ENCODE measurements around the gene ITPRIP.

The ITPRIP gene

DNA sequence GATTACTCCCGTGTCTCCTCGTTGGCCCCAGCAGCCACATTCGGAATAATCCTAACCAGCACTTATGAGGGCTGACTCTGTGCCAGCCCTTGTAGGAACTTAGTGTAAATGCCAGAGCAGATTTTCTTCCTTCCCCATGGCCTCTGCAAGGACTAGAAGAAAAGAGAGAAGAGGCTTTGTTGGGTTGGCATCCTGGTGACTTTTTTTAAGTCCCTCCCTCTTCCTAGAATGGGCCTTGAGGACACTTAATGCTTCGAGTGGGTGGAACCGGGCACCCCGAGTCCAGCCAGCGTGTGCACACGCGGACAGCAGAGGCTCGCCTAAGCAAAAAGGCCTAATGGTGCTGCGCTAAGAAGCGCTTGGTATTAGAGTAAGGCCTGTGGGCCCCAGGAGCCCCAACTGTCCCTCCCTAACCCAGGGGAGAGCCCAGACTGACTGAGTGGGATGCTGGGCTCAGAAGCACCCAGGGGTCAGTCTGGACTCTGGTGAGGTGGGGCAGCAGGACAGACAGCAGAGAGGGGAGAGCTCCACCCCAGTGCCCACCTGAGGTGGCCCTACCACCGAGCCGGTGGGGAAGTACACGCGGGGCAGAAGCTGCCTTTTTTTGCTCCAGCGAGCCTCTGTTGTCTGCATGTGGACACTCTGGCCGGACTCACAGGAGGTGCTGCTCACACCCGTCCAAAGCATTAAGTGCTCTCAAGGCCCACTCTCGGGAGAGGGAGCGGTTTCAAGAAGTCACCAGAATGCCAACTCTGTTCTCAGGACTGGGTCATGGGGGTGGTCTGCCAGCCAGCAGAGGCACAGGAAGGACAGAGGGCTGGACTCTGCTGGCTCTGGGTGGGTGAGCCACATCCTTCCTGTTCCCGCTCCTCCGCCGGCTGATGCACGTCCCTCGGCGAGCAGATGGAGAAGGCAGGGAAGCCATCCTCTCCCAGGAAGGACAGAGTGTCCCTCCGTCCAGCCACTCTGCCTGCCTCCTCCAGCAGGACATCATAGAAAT is 12.5 kb downstream of the ITPRIP start:
- DNase-seq: peak in 4 of 51 donors; percentile 14 to 42 (median 25)

DNA sequence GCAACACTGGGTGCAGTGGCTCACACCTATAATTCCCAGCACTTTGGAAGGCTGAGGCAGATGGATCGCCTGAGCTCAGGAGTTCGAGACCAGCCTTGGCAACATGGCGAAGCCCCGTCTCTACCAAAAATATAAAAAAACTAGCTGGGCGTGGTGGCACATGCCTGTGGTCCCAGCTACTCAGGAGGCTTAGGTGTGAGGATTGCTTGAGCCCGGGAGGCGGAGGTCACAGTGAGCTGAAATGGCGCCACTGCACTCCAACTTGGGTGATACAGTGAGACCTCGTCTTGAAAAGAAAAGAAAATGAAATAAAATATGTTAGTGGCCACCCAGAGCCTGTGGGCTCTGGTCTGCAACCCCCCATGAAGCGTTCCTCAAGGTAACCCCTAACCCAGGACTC is 13.3 kb downstream of the ITPRIP start:
- no peak for DNase-seq

DNA sequence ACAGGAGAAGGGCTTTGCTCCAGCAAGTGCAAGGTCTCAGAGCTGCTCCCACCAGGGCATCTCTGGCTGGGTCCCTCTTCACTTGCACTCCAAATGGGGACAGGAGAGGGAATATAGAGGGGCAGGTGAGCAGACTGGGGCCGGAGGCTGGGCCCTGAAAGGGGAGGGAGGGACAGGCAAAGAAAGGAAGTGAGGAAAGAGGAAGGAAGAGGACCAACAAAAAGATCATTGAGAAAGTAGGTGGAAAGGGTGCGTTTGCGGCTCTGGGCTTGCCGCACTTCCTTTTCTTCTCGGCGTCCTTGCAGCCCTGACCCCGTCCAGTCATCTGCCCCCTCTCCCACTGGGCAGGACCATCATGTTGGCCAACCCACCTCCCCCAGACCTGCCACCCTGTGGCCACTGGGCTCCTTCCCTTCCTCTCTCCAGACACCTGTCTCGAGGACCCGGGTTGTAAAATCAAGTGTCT is 14.0 kb downstream of the ITPRIP start:
- peak in 1 of 51 donors; percentile 11 for DNase-seq

DNA sequence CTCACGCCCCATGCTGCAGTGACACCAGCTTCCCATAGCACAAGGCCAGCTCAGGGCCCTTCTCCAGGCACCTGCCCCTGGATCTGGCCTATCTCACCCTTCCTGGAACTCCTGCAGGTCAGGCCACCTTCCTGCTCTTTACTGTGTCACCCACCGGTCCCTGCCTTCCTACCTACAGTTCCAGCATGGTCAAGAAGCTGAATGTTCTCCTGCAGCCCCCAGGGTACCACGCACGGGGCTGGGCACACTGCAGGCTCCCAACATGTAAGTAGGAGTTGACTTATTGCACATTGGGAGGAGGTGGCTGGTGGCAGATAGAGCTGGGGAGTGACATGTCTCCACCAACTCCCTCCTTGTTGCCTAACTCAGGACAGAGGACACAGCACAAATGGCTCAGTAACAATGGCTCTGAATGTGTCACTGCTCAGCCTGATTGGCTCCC is 14.5 kb downstream of the ITPRIP start:
- no peak for DNase-seq

DNA sequence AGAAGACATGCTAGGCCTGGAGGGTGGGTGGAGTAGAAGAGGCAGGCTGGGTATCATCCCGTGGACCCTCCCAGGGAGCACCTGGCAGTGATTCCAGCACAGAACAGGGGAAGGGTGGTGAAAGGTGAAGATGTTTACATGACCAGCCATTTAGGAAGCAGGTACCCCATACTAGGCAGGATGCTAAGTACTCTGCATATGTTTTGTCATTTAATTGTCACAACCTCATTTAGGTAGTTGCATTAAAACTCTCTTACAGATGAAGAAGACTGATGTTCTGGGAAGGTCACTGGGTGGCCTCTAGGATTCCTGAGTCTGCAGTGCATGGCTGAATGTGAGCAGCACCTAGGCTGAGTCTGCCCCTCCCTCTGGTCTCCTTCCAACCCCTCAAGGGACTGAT is 15.2 kb downstream of the ITPRIP start:
- no peak for DNase-seq

DNA sequence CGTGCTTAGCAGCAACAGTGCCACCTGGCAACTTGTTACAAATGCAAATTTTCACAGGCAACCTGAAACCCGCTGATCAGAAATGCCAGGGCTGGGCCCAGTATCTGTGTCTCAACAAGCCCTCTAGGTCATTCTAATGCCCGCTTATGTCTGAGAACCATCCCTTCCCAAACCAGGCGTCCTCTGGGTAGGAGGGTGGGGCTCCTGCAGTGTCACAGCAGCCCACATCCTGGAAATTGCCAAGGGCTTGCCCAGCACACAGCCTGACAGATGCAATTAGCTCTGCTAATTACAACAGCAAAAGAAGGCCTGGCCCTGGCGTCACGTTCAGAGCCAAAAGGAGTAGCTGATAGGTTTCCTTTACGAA is 15.9 kb downstream of the ITPRIP start:
- no peak for DNase-seq

DNA sequence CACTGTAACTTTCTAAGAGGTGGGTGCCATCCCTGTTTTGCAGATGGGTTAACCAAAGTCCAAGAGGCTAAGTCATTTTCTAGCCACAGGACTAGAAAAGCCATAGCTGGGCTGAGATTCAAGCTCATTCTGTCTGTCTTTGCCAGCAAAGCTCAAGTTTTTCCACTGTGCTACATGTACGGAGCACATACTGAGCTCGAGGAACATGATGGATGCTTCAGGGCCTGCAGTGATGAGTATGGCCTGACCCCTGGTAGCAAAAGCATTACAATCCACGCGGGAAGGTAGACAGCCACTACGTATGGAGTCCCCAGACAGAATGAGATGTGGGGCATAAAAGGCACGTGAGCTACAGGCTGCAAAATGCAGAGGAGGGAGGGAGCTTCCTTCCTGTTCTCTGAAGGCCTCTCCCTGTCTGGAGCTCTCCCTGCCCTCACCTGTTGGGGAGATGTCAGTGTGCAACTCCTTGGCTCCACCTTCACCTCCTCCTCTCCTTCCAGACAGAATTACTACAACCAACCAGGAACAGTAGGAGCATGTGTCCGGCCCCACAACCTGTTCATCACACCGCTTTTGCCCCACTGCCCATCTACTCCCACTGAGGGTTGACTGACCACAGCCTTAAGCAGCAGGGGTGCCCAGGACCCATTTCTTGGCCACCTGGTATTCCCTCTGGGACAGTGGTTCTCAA is 16.4 kb downstream of the ITPRIP start:
- DNase-seq: no peak

DNA sequence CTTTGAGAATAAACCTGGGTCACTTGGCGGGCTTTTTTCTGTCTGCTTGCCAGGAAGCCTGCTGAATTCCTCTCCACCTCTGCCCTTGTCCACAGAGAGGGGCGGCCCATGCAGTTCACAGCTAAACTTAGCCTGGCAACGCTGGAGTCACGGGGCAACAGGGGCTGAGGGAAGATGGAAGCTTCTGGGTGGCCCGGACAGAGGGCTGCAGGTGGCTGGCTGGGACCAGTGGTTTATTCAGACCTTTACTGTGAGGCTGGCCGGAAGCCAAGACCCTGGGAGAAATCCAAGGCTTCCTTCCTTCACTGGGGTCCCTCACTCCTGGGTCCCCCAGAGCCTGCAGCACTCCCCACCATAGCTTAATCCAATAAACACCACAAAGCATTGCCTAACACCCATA is 17.0 kb downstream of the ITPRIP start:
- no peak for DNase-seq

DNA sequence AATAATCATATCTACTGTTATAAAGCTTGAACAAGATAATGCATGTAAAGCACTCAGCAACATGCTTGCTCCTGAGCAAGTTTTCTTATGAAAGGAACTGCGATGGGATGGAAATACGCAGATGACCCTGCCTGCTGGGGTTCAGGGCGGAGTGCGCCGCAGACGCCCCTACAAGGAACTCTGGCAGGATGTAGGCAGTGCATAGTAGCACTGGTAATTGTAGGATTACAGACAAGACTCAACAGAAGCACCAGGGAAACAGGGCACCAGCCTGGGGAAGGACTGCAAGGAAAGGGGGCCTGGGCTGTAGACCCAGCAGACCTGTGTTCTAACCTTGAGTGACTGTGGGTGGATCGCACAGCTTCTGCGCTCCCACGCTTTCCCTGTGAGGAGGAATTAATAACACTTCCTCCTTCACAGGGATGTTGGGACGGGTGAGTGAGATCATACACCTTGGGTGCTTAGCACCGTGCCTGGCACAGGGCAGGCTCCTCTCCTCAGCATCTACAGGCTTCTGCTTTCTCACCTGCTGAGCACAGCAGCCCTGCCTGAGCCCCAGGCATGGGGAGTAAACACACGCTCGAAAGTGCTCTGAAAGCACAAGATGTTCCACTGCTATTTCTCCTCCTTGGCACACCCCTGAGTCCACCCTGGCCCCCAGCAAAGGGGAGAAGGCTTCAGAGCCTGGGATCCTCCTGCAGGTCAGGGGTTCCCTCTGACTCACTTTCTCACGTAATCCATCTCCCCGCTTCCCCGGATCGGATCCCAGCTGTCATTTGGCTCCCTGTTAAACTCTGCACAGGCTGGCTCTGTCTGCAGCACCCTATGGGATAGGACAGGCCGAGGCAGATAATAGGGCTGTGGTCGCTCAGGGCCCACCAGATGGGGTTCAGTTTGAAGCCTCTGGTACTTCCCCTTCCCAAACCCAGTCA is 19.2 kb downstream of the ITPRIP start:
- no peak for DNase-seq

DNA sequence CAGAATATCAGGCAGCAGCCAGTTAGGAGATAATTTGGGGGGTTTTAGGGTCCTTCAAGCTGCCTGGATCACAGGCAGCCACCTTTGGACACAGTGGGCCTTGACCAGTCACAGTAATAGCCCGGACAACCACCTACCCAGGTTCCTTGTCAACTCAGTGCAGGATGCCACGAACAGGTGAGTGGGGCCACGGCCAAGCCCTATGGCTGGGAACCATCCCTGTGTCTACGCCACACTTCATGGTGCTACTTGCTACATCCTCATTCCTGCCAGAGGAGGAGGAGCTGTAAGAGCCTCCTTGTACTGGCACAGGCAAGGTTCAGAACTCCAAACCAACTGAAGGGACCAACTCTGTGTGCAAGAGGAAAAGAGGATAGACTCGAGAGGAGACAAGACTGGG is 19.9 kb downstream of the ITPRIP start:
- no peak for DNase-seq

DNA sequence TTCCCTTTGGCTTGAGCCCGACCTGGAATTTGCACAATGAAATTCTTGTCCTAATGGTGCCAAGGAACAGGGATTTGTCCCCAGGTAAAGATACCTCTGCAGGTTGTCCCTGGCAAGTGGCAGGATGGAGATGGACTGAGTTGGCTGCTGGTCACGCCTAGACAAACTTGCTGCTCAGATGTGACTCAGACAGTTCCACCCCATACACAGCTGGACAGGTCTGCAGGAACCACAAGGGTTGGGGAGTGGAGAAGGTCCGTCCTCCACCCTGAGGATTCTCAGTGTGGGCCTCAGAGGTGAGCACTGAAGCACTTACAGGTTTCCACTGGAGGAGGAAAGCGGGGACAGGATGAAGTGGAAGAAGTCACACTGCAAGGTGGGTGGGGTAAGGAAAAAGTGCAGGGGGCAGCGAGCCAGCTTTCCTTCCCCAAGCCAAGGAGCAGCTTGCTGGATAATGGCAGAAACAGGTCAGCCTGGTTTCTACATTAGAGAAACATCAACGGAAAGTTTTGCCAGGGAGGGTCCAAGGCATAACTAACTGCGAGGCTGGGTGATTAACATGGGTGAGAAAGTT is 20.5 kb downstream of the ITPRIP start:
- no peak for DNase-seq

DNA sequence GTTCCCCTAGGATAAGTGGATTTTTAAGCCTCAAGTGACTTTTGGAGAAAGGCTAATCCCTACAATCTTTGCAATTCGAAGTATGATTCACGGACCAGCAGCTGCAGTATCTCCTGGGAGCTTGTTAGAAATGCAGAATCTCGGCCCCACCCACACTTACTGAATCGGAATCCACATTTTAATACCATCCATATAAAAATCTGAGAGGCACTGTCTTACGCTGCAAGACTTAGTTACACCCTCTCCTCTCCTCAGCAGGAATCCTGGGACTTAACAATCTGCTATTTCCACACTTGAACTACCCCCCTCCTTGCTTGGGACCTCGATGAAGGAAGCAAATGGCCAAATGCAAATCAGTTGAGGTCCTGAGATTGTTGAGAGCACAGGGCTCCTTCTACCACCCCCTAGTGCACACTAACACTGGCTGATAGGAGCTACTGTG is 21.0 kb downstream of the ITPRIP start:
- DNase-seq: no peak

DNA sequence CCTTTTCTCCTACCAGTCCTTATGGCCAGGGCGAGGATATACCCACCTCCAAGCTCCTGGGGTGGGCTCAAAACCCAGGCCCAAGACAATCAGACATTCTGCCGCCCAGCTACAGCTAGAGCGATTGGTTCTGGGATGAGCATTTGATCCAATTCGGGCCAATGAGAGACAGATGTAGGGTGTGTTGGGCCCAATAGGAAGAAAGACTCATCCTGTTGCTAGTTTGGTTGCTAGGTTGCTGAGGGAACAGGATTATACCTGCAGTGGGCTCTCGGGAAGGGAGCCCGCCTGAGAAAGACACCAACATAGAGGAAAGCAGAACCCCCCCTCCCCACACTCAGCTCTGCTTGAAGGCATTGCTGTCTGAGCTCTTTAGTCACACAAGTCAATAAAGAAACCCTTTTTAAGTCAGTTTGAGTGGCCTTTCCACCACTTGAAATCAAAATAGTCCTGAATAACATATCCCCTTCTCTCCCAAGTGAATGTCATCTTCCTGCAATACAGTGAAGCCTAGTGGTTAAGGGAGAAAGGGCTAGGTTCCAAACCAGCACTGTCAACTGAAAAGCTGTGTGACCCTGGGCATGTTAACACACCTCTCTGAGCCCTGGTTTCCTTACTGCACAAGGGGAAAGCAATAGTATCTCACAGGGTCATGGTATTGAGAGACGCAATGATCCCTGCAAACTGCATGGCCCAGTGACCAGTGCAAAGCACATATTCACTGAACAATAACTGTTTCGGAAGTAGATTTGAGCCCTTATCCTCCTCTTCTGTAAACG is 21.8 kb downstream of the ITPRIP start:
- no peak for DNase-seq

DNA sequence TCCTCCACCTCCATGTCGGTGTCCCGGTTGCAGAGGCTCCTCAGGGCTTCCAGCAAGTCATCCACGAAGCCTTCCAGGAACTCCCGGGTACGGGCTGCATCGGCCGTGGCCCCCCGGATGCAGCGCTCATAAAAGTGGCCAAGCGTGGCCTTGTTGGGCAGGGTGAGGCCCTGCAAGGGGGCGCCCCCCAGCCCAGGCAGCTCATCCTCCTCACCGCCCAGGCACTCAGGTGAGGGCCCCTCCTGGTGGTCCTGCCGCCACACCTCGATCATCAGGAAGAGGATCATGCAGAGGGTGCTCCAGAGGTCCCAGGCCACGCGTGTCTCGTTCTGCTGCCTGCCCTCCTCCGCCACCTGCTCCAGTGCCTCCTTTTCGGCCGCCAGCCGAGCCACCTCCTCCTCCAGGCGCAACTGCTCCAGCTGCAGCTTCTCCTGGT is 22.8 kb downstream of the ITPRIP start:
- DNase-seq: no peak

DNA sequence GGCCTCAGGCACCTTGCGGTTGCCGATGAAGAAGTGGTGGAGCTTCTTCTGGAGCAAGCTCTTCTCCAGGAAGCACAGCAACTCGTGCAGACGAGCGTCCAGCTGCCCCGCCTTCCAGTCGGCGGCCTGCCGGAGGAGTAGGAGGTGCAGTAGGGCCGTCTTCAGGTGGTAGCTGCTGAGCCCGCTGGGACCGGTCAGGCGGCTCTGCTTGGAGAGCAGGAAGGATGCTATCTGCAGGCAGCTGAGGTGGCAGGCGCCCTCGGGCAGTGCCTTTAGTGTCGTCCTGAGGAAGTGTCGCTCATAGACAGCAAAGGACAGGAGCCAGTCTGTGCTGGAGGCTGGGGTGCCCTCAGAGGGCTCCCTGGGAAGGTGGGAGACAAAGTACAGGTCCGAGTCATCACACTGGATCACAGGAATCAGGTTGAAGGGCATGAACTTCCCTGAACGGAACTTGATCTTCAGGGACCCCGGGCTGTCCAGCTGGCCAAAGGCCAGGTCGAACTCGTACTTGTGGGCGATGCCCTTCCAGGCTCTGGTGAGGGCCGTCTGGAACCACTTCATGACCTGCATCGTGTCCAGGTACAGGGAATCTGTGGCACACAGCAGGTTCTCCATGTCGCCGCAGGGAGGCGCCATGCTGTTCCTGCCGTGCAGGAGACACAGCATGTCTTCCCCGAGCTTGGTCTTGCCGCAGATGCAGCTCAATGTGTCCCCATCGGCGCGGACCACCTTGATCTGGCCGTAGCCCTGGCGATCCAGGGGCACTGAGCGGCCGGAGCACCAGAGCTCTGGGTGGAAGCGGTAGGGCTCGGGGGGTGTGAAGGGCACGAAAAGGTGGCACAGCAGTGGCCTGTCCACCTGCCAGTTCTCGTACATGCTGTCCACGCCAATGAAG is 23.4 kb downstream of the ITPRIP start:
- no peak for DNase-seq

DNA sequence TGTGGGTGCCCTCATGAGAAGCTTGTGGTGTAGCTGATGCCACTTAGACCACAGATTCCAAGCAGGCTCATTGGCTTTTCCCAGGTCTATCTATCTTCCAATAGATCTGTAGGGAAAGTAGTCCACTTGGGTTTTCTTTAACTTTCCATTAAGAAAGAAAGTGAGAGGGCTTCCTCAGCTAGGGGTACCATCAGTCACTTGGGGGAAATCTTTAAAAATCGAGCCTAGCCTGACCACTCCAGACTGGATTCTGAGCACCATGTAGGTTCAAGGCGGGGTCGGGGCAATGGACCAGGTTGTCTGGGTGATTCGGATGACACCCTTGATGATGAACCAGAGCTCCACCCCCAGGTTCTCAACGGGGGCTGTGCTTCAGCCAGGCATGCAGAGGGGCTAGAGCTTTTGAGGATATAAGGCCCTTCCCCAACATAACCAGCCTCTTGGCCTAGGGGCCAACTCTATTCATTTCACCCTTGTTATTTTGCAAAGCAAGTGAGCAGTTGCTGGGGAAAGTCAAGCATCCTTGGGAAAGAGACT is 27.0 kb downstream of the ITPRIP start:
- DNase-seq: no peak

DNA sequence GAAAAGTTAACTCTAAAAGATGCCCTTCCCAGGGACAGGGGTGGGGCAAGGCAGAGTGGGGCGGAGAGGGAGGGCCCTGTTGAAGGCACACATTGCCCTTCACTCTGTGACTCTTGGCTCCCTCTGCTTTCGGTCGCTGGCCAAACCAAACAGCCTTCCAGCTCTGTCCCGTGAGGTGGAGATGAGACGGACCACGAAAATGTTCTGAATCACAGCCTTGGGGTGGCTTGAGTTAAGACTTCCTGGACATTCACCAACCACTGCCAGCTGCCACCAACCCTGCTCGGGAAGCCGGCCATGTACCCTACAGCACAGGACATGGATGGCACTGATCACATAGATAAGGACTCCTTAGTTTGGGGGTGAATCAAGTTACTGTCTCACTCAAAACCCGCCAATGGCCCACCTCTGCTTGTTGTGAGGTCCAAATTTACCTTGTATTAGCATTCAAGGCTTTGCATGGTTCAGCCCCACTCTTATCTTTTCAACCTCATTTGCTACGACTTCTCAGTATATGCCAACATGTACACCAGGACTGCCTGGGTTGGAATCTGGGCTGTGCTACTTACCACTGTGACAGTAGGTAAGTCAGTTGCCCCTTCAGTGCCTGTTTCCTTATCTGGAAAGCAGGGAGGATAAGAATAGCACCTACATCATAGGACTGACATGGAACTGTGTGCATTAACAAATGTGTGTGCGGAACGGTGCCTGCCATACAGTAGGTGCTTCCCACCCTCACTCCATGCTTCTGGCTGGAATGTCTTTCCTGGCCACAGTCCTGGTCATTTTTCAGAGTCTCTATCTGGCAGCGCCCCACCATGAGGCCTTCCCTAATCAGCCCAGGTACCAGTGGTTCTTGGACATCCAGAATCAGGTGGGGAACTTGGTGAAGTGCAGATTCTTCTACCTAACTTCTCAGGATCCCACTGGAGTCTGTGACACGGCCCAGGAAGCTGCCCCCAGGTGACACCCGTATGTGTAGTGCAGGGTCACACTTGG is 28.0 kb downstream of the ITPRIP start:
- DNase-seq: peak in 4 of 51 donors; percentile 18 to 32 (median 23)
